ENCODE measurements around the gene C1QB. TPM values are rescaled to one million over a fixed set of nuclear protein-coding genes. Genes with fewer than 3 reads are reported as not detected.

Gene C1QB
- total RNA-seq, 1 donor: 0.72 TPM

- H3K36me3 ChIP-seq (ENCODE audit: insufficient read depth, low read length): no peaks in the 10 kb centered on the region
- H3K4me1 ChIP-seq (ENCODE audit: insufficient read depth, low read length): no peaks in the 10 kb centered on the region
- no peaks in the 10 kb centered on the region for H3K9me3 ChIP-seq (ENCODE audit: low read depth, low read length)
- H4K20me1 ChIP-seq (ENCODE audit: insufficient read depth, low read length): peaks cover 2% of the 10 kb centered on the region
- peak; percentile 97 for DNase-seq (ENCODE audit: insufficient read length, low spot score, missing footprints)
- H2AFZ ChIP-seq (ENCODE audit: low read length): no peak overlapping the region
- H3K27me3 ChIP-seq (ENCODE audit: insufficient read depth, low read length): no peaks in the 10 kb centered on the region
- no peak overlapping the region for H3K27ac ChIP-seq (ENCODE audit: low read depth, low read length)
- TF ChIP-seq, protein P1, sequence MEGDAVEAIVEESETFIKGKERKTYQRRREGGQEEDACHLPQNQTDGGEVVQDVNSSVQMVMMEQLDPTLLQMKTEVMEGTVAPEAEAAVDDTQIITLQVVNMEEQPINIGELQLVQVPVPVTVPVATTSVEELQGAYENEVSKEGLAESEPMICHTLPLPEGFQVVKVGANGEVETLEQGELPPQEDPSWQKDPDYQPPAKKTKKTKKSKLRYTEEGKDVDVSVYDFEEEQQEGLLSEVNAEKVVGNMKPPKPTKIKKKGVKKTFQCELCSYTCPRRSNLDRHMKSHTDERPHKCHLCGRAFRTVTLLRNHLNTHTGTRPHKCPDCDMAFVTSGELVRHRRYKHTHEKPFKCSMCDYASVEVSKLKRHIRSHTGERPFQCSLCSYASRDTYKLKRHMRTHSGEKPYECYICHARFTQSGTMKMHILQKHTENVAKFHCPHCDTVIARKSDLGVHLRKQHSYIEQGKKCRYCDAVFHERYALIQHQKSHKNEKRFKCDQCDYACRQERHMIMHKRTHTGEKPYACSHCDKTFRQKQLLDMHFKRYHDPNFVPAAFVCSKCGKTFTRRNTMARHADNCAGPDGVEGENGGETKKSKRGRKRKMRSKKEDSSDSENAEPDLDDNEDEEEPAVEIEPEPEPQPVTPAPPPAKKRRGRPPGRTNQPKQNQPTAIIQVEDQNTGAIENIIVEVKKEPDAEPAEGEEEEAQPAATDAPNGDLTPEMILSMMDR (IDR thresholded peaks at IDR 0.05; ENCODE audit: extremely low read depth, low read depth, low read length): peak; percentile 78
- H3K4me3 ChIP-seq (ENCODE audit: insufficient read depth, low read length): no peak overlapping the region
- H3K4me2 ChIP-seq (ENCODE audit: insufficient read depth, low read length): no peak overlapping the region
- H3K79me2 ChIP-seq (ENCODE audit: insufficient read depth, low read length): no peaks in the 10 kb centered on the region
Observed at GRCh38 chr1:22641906-22642636, 11.0 kb upstream of the C1QB start.

GRCh38 chr1:22643381-22643780, 9.7 kb upstream of the C1QB start, which contains the start of gene C1QC:
Gene C1QC, plus strand, starts transcription at chr1:22643633. Its CDS starts 391 bp downstream, at chr1:22644024.
- H3K4me2 ChIP-seq (ENCODE audit: insufficient read depth, low read length): no peak within 1 kb of the TSS
- no peaks in the 10 kb centered on the region for H3K27me3 ChIP-seq (ENCODE audit: insufficient read depth, low read length)
- TF ChIP-seq, protein P1 (IDR thresholded peaks at IDR 0.05; ENCODE audit: extremely low read depth, low read depth, low read length): no peak
- peaks cover 2% of the 10 kb centered on the region for H4K20me1 ChIP-seq (ENCODE audit: insufficient read depth, low read length)
- H3K36me3 ChIP-seq (ENCODE audit: insufficient read depth, low read length): no peaks in the 10 kb centered on the region
- H3K27ac ChIP-seq (ENCODE audit: low read depth, low read length): no peak within 1 kb of the TSS
- H3K4me3 ChIP-seq (ENCODE audit: insufficient read depth, low read length): no peak within 1 kb of the TSS
- H3K9me3 ChIP-seq (ENCODE audit: low read depth, low read length): no peaks in the 10 kb centered on the region
- H2AFZ ChIP-seq (ENCODE audit: low read length): no peak within 1 kb of the TSS
- H3K4me1 ChIP-seq (ENCODE audit: insufficient read depth, low read length): no peaks in the 10 kb centered on the region
- DNase-seq (ENCODE audit: insufficient read length, low spot score, missing footprints): peak; percentile 50
- no peaks in the 10 kb centered on the region for H3K79me2 ChIP-seq (ENCODE audit: insufficient read depth, low read length)

- Histone ChIP-seq H3K79me2 (ENCODE audit: insufficient read depth, low read length) (no peaks in the 10 kb centered on the region), H3K36me3 (ENCODE audit: insufficient read depth, low read length) (no peaks in the 10 kb centered on the region), H3K27ac (ENCODE audit: low read depth, low read length) (no peak overlapping the region), H3K4me1 (ENCODE audit: insufficient read depth, low read length) (no peaks in the 10 kb centered on the region), H3K4me2 (ENCODE audit: insufficient read depth, low read length) (no peak overlapping the region), H3K9me3 (ENCODE audit: low read depth, low read length) (no peaks in the 10 kb centered on the region), H2AFZ (ENCODE audit: low read length) (no peak overlapping the region), H4K20me1 (ENCODE audit: insufficient read depth, low read length) (peaks cover 2% of the 10 kb centered on the region), H3K4me3 (ENCODE audit: insufficient read depth, low read length) (no peak overlapping the region), H3K27me3 (ENCODE audit: insufficient read depth, low read length) (peaks cover 3% of the 10 kb centered on the region)
- peak; percentile 34 for DNase-seq (ENCODE audit: insufficient read length, low spot score, missing footprints)
- TF ChIP-seq, protein P1 (IDR thresholded peaks at IDR 0.05; ENCODE audit: extremely low read depth, low read depth, low read length): no peak
Observed at GRCh38 chr1:22643928-22644327, 9.1 kb upstream of the C1QB start.

DNA sequence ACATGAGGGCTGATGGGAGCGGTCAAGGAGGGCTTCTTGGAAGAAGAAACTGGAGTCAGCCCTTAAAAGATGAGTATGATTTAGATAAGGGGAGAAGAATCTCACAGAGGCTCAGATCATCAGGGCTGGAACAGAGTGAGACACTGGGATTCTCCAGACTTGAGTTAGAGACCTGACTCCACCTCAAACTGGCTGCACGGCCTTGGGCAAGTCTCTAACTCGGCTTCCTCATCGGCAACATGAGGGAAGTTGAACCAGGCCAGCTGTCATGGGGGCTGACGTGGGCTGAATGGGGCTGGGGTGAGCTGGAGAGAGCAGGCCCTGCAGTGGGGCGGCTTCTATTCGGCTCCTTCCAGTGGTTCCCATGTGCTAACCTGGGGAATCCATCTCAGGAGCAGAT, 7.1 kb upstream of the C1QB start:
- H3K4me1 ChIP-seq (ENCODE audit: insufficient read depth, low read length): no peaks in the 10 kb centered on the region
- DNase-seq (ENCODE audit: insufficient read length, low spot score, missing footprints): peak; percentile 75
- H3K9me3 ChIP-seq (ENCODE audit: low read depth, low read length): no peaks in the 10 kb centered on the region
- H3K27me3 ChIP-seq (ENCODE audit: insufficient read depth, low read length): peaks cover 12% of the 10 kb centered on the region
- H2AFZ ChIP-seq (ENCODE audit: low read length): no peak overlapping the region
- H3K4me2 ChIP-seq (ENCODE audit: insufficient read depth, low read length): no peak overlapping the region
- no peak overlapping the region for H3K4me3 ChIP-seq (ENCODE audit: insufficient read depth, low read length)
- peaks cover 2% of the 10 kb centered on the region for H4K20me1 ChIP-seq (ENCODE audit: insufficient read depth, low read length)
- no peaks in the 10 kb centered on the region for H3K79me2 ChIP-seq (ENCODE audit: insufficient read depth, low read length)
- no peaks in the 10 kb centered on the region for H3K36me3 ChIP-seq (ENCODE audit: insufficient read depth, low read length)
- TF ChIP-seq, protein P1 (IDR thresholded peaks at IDR 0.05; ENCODE audit: extremely low read depth, low read depth, low read length): no peak
- H3K27ac ChIP-seq (ENCODE audit: low read depth, low read length): no peak overlapping the region

Data from osteoblast (primary cell).